Measurements from ENCODE around the gene MARCHF10.

GRCh38 chr17:62688398-62689160 is 119.5 kb downstream of the MARCHF10 start:
- TF ChIP-seq, protein P1, sequence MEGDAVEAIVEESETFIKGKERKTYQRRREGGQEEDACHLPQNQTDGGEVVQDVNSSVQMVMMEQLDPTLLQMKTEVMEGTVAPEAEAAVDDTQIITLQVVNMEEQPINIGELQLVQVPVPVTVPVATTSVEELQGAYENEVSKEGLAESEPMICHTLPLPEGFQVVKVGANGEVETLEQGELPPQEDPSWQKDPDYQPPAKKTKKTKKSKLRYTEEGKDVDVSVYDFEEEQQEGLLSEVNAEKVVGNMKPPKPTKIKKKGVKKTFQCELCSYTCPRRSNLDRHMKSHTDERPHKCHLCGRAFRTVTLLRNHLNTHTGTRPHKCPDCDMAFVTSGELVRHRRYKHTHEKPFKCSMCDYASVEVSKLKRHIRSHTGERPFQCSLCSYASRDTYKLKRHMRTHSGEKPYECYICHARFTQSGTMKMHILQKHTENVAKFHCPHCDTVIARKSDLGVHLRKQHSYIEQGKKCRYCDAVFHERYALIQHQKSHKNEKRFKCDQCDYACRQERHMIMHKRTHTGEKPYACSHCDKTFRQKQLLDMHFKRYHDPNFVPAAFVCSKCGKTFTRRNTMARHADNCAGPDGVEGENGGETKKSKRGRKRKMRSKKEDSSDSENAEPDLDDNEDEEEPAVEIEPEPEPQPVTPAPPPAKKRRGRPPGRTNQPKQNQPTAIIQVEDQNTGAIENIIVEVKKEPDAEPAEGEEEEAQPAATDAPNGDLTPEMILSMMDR (IDR thresholded peaks at IDR 0.05), result no peak
- TF ChIP-seq EZH2 (IDR thresholded peaks at IDR 0.05), result no peak

All from neural progenitor cell (in vitro differentiated cells).